T-helper 17 cell (primary cell): ENCODE data around the gene COPZ1. TPM values are rescaled to one million over a fixed set of nuclear protein-coding genes. Genes with fewer than 3 reads are reported as not detected.

Source experiments
- ATAC-seq: fragments of 150-1000 bp; cut with Tn5 transposase; 2 replicates; pipeline ENCODE4 v1.10.0; 2021; ENCODE audit warnings: mild to moderate bottlenecking, moderate library complexity
- DNase-seq, 3 donors: peaks; one replicate each; pipeline versions ENCODE4 v3.0.0 to v3.0.0-alpha.2; 2020 to 2021
- H3K9me3 ChIP-seq: one replicate; pipeline ENCODE4 v1.7.0; 2013; ENCODE audit warnings: low read length, mild to moderate bottlenecking; ENCODE audit not compliant: control insufficient read depth, poor library complexity, severe bottlenecking
- H3K27ac Mint-ChIP-seq: one replicate; pipeline ENCODE4 v1.8.0; 2022; ENCODE audit warnings: mild to moderate bottlenecking, moderate library complexity, mixed read lengths
- H3K27me3 Mint-ChIP-seq: one replicate; pipeline ENCODE4 v1.8.0; 2022; ENCODE audit warnings: mixed read lengths
- H3K36me3 Mint-ChIP-seq: one replicate; pipeline ENCODE4 v1.8.0; 2022; ENCODE audit warnings: low read depth, mixed read lengths
- H3K4me1 Mint-ChIP-seq: one replicate; pipeline ENCODE4 v1.8.0; 2022; ENCODE audit warnings: mild to moderate bottlenecking, mixed read lengths
- H3K4me3 Mint-ChIP-seq: one replicate; pipeline ENCODE4 v1.8.0; 2022; ENCODE audit warnings: mild to moderate bottlenecking, moderate library complexity, mixed read lengths
- total RNA-seq, 4 donors: library from RNA in 2 of 4; stranded (reverse) in 2 of 4; gene quantifications; one replicate each; pipeline ENCODE4 v1.2.3 and lab custom pipeline; 2022 to 2026

Gene COPZ1
- total RNA-seq, 2 donors from 2014 or later, result 58.6 to 63.3 TPM

GRCh38 chr12:54388237-54389133, 63.6 kb downstream of the COPZ1 start:
- H3K9me3 ChIP-seq, result no peaks in the 10 kb centered on the region
- Mint-ChIP-seq H3K27me3 (no peaks in the 10 kb centered on the region), H3K27ac (peak overlapping the region; percentile 84), H3K36me3 (no peaks in the 10 kb centered on the region), H3K4me3 (no peak overlapping the region), H3K4me1 (peaks cover 27% of the 10 kb centered on the region)
- no peak for DNase-seq
- ATAC-seq, result no peak

- peaks cover 32% of the 10 kb centered on the region for H3K4me1 Mint-ChIP-seq
- no peaks in the 10 kb centered on the region for H3K9me3 ChIP-seq
- no peaks in the 10 kb centered on the region for H3K27me3 Mint-ChIP-seq
- DNase-seq (no peak), ATAC-seq (no peak)
- no peak overlapping the region for H3K4me3 Mint-ChIP-seq
- no peaks in the 10 kb centered on the region for H3K36me3 Mint-ChIP-seq
- H3K27ac Mint-ChIP-seq, result peak overlapping the region; percentile 84
Measured at GRCh38 chr12:54389134-54389508, 64.2 kb downstream of the COPZ1 start.

- Mint-ChIP-seq H3K4me3 (peak overlapping the region; percentile 72), H3K27ac (peak overlapping the region; percentile 84), H3K4me1 (peaks cover 33% of the 10 kb centered on the region), H3K27me3 (no peaks in the 10 kb centered on the region), H3K36me3 (no peaks in the 10 kb centered on the region)
- no peaks in the 10 kb centered on the region for H3K9me3 ChIP-seq
- DNase-seq, result no peak
- ATAC-seq, result no peak
Measured at GRCh38 chr12:54389607-54390175, 64.8 kb downstream of the COPZ1 start.

DNA sequence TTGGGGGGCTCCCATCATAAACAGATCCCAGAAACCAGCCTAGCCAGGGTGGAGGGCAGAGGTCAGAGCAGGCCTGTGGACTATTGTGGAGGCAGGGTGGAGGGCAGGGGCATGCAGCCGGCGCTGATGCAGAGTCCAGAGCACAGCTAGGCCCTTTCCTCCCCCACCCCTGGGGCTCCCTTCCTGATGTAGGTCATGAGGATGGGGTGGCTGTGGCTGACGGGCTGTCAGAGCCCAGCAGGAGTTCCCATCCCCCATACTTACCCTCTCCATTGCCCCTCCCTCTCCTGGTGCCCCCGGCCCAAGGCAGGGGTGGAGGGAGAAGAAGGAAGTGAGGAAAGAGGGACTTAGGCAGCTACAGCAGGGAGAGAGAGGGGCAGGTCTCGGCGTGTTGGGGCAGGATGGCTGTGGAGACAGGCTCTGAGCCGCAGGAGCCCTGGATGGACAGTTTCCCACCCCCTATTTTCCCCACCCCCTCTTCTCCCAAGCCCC, 65.3 kb downstream of the COPZ1 start:
- no peak for DNase-seq
- Mint-ChIP-seq H3K27ac (peak overlapping the region; percentile 84), H3K4me1 (peaks cover 33% of the 10 kb centered on the region), H3K36me3 (no peaks in the 10 kb centered on the region), H3K4me3 (peak overlapping the region; percentile 33), H3K27me3 (no peaks in the 10 kb centered on the region)
- no peak for ATAC-seq
- no peaks in the 10 kb centered on the region for H3K9me3 ChIP-seq

DNA sequence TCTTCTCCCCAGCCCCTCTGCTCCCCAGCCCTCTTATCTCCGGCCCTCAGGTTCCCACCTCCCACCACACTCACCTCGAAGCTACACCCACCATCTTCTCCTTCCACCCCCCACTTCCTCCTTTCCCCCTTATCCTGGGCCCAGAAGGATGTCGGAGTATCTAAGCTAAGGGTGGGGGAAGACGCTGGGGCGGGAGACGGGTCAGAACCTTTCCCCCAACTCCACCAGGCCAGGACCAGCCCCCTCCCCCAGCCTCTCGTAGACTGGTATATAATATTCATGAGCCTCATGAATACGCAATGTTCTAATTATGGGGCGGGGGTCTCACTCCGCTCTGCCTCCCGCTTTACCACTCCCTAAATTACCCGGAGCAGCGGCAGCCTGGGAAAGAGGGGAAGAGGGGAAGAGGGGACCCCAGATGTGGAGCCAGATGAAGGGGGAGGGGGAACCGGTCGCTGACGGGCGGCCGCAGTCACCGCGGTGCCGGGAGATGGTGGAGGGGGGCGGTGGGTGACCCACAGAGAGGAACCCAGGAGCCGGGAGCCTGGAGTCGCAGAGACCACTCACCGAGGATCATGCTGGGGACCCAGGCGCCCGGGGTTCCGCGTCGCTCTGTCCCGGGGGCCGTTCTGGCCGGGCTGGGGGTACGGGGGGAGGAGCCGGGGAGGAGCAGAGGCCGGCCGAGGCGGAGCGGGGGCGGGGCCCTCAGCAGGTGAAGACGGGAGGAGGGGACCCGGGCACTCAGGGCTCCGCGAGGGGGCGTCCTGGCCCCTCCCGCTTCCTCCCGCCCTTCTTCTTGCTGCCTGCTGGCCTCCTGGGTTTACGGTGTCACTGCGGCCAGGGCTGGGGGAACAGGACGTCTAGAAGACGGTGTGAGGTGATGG, 66.0 kb downstream of the COPZ1 start:
- H3K9me3 ChIP-seq, result no peaks in the 10 kb centered on the region
- H3K27me3 Mint-ChIP-seq, result no peaks in the 10 kb centered on the region
- DNase-seq (peak; percentile 45 to 72 (median 69)), ATAC-seq (peak; percentile 87)
- peaks cover 33% of the 10 kb centered on the region for H3K4me1 Mint-ChIP-seq
- no peak overlapping the region for H3K27ac Mint-ChIP-seq
- H3K36me3 Mint-ChIP-seq, result no peaks in the 10 kb centered on the region
- H3K4me3 Mint-ChIP-seq, result peak overlapping the region; percentile 87

- Mint-ChIP-seq H3K27ac (no peak overlapping the region), H3K36me3 (peaks cover 3% of the 10 kb centered on the region), H3K4me1 (peaks cover 32% of the 10 kb centered on the region), H3K4me3 (peak overlapping the region; percentile 9), H3K27me3 (no peaks in the 10 kb centered on the region)
- H3K9me3 ChIP-seq, result no peaks in the 10 kb centered on the region
- DNase-seq (no peak), ATAC-seq (no peak)
Measured at GRCh38 chr12:54392485-54393206, 67.7 kb downstream of the COPZ1 start.

DNA sequence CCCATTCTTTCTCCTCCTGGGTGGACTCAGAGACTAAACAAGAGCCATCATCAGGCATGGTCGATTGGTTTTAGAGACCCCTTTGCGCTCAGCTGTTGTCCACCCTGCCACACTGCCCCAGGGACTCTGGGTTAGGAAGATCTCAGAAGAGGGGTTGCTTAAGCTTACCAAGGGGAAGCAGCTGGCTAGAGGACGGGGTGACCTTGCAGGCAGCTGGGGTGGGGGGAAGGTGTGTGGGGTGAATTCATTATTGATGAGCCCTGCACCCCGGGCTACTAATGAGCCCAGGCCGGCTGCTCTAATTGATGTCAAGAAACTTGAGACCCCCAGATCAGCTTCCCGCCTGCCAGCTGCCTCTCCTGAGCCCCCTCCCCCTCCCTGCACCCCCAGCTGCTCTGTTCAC, 68.3 kb downstream of the COPZ1 start:
- H3K4me1 Mint-ChIP-seq, result peaks cover 30% of the 10 kb centered on the region
- ATAC-seq, result no peak
- peaks cover 3% of the 10 kb centered on the region for H3K36me3 Mint-ChIP-seq
- DNase-seq, result no peak
- peak overlapping the region; percentile 15 for H3K4me3 Mint-ChIP-seq
- H3K27me3 Mint-ChIP-seq, result no peaks in the 10 kb centered on the region
- no peak overlapping the region for H3K27ac Mint-ChIP-seq
- no peaks in the 10 kb centered on the region for H3K9me3 ChIP-seq

- Mint-ChIP-seq H3K4me3 (peak overlapping the region; percentile 15), H3K4me1 (peaks cover 27% of the 10 kb centered on the region), H3K36me3 (peaks cover 3% of the 10 kb centered on the region), H3K27me3 (no peaks in the 10 kb centered on the region), H3K27ac (peak overlapping the region; percentile 14)
- ATAC-seq (no peak), DNase-seq (no peak)
- no peaks in the 10 kb centered on the region for H3K9me3 ChIP-seq
Measured at GRCh38 chr12:54393743-54394142, 68.8 kb downstream of the COPZ1 start.

DNA sequence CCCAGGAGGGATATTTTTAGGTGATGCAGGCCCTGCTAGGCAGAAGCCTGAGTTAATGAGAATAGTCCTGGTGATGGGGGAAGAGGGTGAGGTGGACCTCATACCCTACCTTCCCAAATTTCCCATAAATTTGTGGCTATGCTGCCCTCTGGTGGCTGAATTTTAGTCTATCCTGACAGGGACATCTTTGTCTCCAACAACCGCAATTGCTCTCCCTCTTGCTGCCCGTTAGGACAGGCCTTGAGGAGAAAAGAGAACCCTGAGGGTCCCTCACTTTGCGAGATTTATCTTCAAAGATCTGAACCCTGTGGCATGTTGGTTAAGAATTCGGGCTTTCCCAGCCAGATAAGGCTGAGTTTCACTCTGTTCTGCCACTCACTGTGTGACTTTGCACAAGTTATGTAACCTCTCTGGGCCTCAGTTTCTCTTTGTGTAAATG, 69.4 kb downstream of the COPZ1 start:
- DNase-seq (no peak), ATAC-seq (peak; percentile 7)
- peak overlapping the region; percentile 9 for H3K4me3 Mint-ChIP-seq
- H3K27me3 Mint-ChIP-seq, result no peaks in the 10 kb centered on the region
- H3K27ac Mint-ChIP-seq, result peak overlapping the region; percentile 14
- peaks cover 30% of the 10 kb centered on the region for H3K4me1 Mint-ChIP-seq
- H3K9me3 ChIP-seq, result no peaks in the 10 kb centered on the region
- peaks cover 5% of the 10 kb centered on the region for H3K36me3 Mint-ChIP-seq

GRCh38 chr12:54394986-54395385, 70.1 kb downstream of the COPZ1 start:
- Mint-ChIP-seq H3K27me3 (no peaks in the 10 kb centered on the region), H3K27ac (no peak overlapping the region), H3K4me3 (no peak overlapping the region), H3K4me1 (peaks cover 28% of the 10 kb centered on the region), H3K36me3 (peaks cover 6% of the 10 kb centered on the region)
- ATAC-seq (no peak), DNase-seq (no peak)
- H3K9me3 ChIP-seq, result no peaks in the 10 kb centered on the region

- no peak for DNase-seq
- no peaks in the 10 kb centered on the region for H3K9me3 ChIP-seq
- peaks cover 30% of the 10 kb centered on the region for H3K4me1 Mint-ChIP-seq
- no peak overlapping the region for H3K4me3 Mint-ChIP-seq
- H3K27me3 Mint-ChIP-seq, result no peaks in the 10 kb centered on the region
- peaks cover 8% of the 10 kb centered on the region for H3K36me3 Mint-ChIP-seq
- no peak for ATAC-seq
- peak overlapping the region; percentile 47 for H3K27ac Mint-ChIP-seq
Measured at GRCh38 chr12:54395545-54395944, 70.6 kb downstream of the COPZ1 start.

- Mint-ChIP-seq H3K4me1 (peaks cover 25% of the 10 kb centered on the region), H3K4me3 (no peak overlapping the region), H3K27me3 (no peaks in the 10 kb centered on the region), H3K36me3 (peaks cover 8% of the 10 kb centered on the region), H3K27ac (no peak overlapping the region)
- DNase-seq (no peak), ATAC-seq (no peak)
- H3K9me3 ChIP-seq, result no peaks in the 10 kb centered on the region
Measured at GRCh38 chr12:54397157-54397556, 72.2 kb downstream of the COPZ1 start.
